ENCODE data around the gene MT1E.

DNA sequence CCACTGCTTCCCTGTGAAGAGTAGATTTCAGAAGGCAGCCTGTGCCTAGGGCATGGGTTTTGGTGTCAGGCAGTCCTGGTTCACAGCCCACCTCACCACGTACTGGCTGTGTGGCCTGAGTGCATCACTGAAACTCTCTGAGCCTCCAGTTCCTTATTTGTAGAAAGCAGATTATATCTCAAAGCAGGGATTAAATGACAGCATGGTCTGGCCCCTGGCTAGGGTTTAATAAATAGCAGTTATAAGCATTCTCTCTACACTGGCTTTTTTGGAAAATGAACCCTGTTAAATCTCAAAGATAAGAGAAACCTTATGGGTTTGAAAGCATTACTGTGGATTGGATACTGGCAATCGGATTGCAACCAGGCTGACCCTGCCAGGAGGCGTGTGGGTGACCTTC lies 4.0 kb downstream of the MT1E start:
- TF ChIP-seq, protein P1, sequence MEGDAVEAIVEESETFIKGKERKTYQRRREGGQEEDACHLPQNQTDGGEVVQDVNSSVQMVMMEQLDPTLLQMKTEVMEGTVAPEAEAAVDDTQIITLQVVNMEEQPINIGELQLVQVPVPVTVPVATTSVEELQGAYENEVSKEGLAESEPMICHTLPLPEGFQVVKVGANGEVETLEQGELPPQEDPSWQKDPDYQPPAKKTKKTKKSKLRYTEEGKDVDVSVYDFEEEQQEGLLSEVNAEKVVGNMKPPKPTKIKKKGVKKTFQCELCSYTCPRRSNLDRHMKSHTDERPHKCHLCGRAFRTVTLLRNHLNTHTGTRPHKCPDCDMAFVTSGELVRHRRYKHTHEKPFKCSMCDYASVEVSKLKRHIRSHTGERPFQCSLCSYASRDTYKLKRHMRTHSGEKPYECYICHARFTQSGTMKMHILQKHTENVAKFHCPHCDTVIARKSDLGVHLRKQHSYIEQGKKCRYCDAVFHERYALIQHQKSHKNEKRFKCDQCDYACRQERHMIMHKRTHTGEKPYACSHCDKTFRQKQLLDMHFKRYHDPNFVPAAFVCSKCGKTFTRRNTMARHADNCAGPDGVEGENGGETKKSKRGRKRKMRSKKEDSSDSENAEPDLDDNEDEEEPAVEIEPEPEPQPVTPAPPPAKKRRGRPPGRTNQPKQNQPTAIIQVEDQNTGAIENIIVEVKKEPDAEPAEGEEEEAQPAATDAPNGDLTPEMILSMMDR (IDR thresholded peaks at IDR 0.05): no peak
- no peak for TF ChIP-seq POLR2A (IDR thresholded peaks at IDR 0.05)
